Measurements from ENCODE around the gene SNX21. TPM values are rescaled to one million over a fixed set of nuclear protein-coding genes. Genes with fewer than 3 reads are reported as not detected.

SNX21 gene
- total and polyA plus RNA-seq, 2 donors (not counting 3 experiments of a cell fraction or from before 2014, with no cell fraction given): 11.6 to 11.9 TPM

DNA sequence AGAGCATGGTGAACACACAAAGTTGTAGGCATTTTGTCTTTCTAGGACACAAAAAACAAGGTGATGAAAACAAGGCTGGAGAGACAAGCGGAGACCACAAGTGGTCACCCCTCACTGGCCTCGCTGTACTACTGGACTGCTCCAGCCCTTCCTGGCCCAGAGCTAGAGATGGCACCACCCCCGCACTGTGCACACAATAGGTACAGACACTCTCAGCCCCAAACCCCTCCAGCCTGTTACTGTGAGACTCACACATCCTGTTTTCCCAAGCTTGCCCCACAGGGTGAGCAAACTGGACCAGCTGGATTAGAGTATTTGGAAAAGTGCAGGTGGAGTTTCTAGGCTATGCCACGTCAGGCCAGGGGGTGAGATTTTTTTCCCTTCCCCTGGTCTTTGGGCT lies 39.0 kb downstream of the SNX21 start:
- CTCF ChIA-PET: no interaction called here
- dilution Hi-C loops (cut with MboI; ENCODE audit: extremely low pct_ligation_motif_present, low sequenced_read_pairs) (no loop called here), intact Hi-C loops (cut with micrococcal nuclease) (no loop called here)
- Histone ChIP-seq H3K27ac (ENCODE audit: insufficient read depth, low read depth, low read length) (no peak overlapping the region), H3K27me3 (ENCODE audit: control insufficient read depth in 2 of 2, insufficient read depth in 2 of 2, low read length in 2 of 2) (no peaks in the 10 kb centered on the region), H3K79me2 (ENCODE audit: control insufficient read depth, insufficient read depth, low read length) (no peaks in the 10 kb centered on the region), H3K36me3 (ENCODE audit: control insufficient read depth in 2 of 2, extremely low read depth in 1 of 2, insufficient read depth in 2 of 2, low read length in 2 of 2) (peaks cover 0 to 7% of the 10 kb centered on the region in 2 experiments), H3K4me2 (ENCODE audit: insufficient read depth, low read length) (no peak overlapping the region), H3K4me3 (replicated peaks in 1 of 3; ENCODE audit: insufficient read depth in 1 of 3, low read depth in 1 of 3, low read length in 3 of 3) (no peak overlapping the region), H2AFZ (ENCODE audit: low read depth, low read length) (no peak overlapping the region), H3K9me1 (replicated peaks; ENCODE audit: control insufficient read depth, extremely low read depth, insufficient read depth, low read length) (no peaks in the 10 kb centered on the region), H3K4me1 (ENCODE audit: control insufficient read depth, extremely low read depth, insufficient read depth, low read length) (no peaks in the 10 kb centered on the region), H3K9me3 (replicated peaks; ENCODE audit: control insufficient read depth, insufficient read depth, low read length) (no peaks in the 10 kb centered on the region), H3K9ac (replicated peaks; ENCODE audit: extremely low read depth, insufficient read depth, low read length) (no peak overlapping the region), H4K20me1 (replicated peaks; ENCODE audit: control insufficient read depth, extremely low read depth, insufficient read depth, low read length) (no peaks in the 10 kb centered on the region)
- DNase-seq (ENCODE audit: low read depth, low spot score): no peak
- FAIRE-seq: peak; percentile 48
- POLR2A ChIA-PET: no interaction called here
- TF ChIP-seq JUN (IDR thresholded peaks at IDR 0.05; ENCODE audit: borderline replicate concordance, insufficient read depth, insufficient read length, low read depth): no peak
- TF ChIP-seq, protein P1, sequence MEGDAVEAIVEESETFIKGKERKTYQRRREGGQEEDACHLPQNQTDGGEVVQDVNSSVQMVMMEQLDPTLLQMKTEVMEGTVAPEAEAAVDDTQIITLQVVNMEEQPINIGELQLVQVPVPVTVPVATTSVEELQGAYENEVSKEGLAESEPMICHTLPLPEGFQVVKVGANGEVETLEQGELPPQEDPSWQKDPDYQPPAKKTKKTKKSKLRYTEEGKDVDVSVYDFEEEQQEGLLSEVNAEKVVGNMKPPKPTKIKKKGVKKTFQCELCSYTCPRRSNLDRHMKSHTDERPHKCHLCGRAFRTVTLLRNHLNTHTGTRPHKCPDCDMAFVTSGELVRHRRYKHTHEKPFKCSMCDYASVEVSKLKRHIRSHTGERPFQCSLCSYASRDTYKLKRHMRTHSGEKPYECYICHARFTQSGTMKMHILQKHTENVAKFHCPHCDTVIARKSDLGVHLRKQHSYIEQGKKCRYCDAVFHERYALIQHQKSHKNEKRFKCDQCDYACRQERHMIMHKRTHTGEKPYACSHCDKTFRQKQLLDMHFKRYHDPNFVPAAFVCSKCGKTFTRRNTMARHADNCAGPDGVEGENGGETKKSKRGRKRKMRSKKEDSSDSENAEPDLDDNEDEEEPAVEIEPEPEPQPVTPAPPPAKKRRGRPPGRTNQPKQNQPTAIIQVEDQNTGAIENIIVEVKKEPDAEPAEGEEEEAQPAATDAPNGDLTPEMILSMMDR (IDR thresholded peaks at IDR 0.05; ENCODE audit: extremely low read depth in 1 of 2, insufficient read depth in 1 of 2, low read depth in 1 of 2, low read length in 2 of 2): no peak
- no TSS peak for BruUV-seq (replicated peaks)

DNA sequence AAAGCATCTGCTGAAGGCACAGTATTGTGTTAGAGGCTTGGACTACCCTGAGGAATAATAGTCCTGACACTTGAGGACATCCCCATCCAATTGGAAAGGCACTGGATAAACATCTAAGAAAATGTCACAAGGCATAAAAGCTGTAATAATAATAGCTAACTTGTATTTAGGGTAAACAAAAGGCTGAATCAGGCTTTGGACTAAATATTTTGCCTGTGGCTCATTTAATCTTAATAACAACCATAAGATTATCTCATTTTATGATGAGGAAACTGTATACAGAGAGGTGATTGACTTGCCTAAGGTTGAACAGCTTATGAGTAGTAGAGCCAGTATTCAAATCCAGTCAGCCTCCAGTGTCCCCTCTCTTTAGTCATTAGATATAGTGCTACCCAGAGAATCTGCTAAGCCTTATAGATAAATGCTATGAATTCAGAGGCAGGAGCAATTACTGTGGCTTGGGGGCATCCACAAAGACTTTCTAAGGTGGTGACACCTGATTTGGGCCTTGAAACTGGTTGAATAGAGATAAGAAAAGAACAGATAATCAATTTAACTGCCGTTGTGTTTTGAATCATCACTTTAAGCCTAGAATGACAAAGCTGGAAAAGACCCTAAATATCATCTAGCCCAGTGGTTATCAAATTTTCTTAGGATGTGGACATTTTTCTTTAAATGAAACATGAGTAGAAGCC lies 40.0 kb downstream of the SNX21 start:
- no peak for TF ChIP-seq POLR2A (IDR thresholded peaks at IDR 0.05; ENCODE audit: low read depth, low read length)
- no peak for TF ChIP-seq POLR2AphosphoS5 (IDR thresholded peaks at IDR 0.05; ENCODE audit: insufficient read depth, low read depth, low read length)
- TF ChIP-seq EZH2 (IDR thresholded peaks at IDR 0.05; ENCODE audit: borderline replicate concordance, low read depth, low read length, severe bottlenecking): no peak
- no peak for TF ChIP-seq JUN (IDR thresholded peaks at IDR 0.05; ENCODE audit: borderline replicate concordance, insufficient read depth, insufficient read length, low read depth)
- TF ChIP-seq FOS (IDR thresholded peaks at IDR 0.05; ENCODE audit: borderline replicate concordance, insufficient read depth, low read length): no peak
- no peak for TF ChIP-seq GATA2 (IDR thresholded peaks at IDR 0.05; ENCODE audit: insufficient read depth, insufficient read length, low read depth, low read length)
- TF ChIP-seq, protein P2, sequence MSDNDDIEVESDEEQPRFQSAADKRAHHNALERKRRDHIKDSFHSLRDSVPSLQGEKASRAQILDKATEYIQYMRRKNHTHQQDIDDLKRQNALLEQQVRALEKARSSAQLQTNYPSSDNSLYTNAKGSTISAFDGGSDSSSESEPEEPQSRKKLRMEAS (IDR thresholded peaks at IDR 0.05; ENCODE audit: insufficient read depth, insufficient read length): no peak
- TF ChIP-seq, protein P1 (IDR thresholded peaks at IDR 0.05; ENCODE audit: extremely low read depth in 1 of 2, insufficient read depth in 1 of 2, low read depth in 1 of 2, low read length in 2 of 2): no peak
- POLR2A ChIA-PET: no interaction called here

More for the DNA sequence above, 40.0 kb downstream of the SNX21 start:
- no TSS peak for BruUV-seq (replicated peaks)
- Histone ChIP-seq H3K4me3 (replicated peaks in 1 of 3; ENCODE audit: insufficient read depth in 1 of 3, low read depth in 1 of 3, low read length in 3 of 3) (no peak overlapping the region), H4K20me1 (replicated peaks; ENCODE audit: control insufficient read depth, extremely low read depth, insufficient read depth, low read length) (no peaks in the 10 kb centered on the region), H3K79me2 (ENCODE audit: control insufficient read depth, insufficient read depth, low read length) (no peaks in the 10 kb centered on the region), H3K4me1 (ENCODE audit: control insufficient read depth, extremely low read depth, insufficient read depth, low read length) (no peaks in the 10 kb centered on the region), H3K4me2 (ENCODE audit: insufficient read depth, low read length) (no peak overlapping the region), H3K9ac (replicated peaks; ENCODE audit: extremely low read depth, insufficient read depth, low read length) (no peak overlapping the region), H3K9me1 (replicated peaks; ENCODE audit: control insufficient read depth, extremely low read depth, insufficient read depth, low read length) (no peaks in the 10 kb centered on the region), H3K27me3 (ENCODE audit: control insufficient read depth in 2 of 2, insufficient read depth in 2 of 2, low read length in 2 of 2) (no peaks in the 10 kb centered on the region), H3K36me3 (ENCODE audit: control insufficient read depth in 2 of 2, extremely low read depth in 1 of 2, insufficient read depth in 2 of 2, low read length in 2 of 2) (peaks cover 0 to 11% of the 10 kb centered on the region in 2 experiments), H3K9me3 (replicated peaks; ENCODE audit: control insufficient read depth, insufficient read depth, low read length) (no peaks in the 10 kb centered on the region), H2AFZ (ENCODE audit: low read depth, low read length) (no peak overlapping the region), H3K27ac (ENCODE audit: insufficient read depth, low read depth, low read length) (no peak overlapping the region)
- dilution Hi-C loops (cut with MboI; ENCODE audit: extremely low pct_ligation_motif_present, low sequenced_read_pairs): no loop called here
- intact Hi-C loops (cut with micrococcal nuclease): no loop called here
- FAIRE-seq: no peak
- DNase-seq (ENCODE audit: low read depth, low spot score): no peak
- CTCF ChIA-PET: interaction anchor here (1.9 kb wide), 1 partner anchor 11 kb away, joined by 6 read pairs; no protein-coding TSS in a partner anchor
